Ecto neural progenitor cell (in vitro differentiated cells): Measurements from ENCODE around the gene IL1R2.
A peak's percentile ranks its signal among the peaks of the same experiment; 100 is the strongest.
"Not testable (repeated sequence)": the region's sequence is repeated elsewhere in the genome, so short reads cannot be mapped to it uniquely, and the experiment has no call there.

Experiments used
- DNase-seq: peaks from one replicate; pipeline ENCODE4 v3.0.0-alpha.2; 2018; ENCODE audit warnings: low spot score

The IL1R2 gene

DNA sequence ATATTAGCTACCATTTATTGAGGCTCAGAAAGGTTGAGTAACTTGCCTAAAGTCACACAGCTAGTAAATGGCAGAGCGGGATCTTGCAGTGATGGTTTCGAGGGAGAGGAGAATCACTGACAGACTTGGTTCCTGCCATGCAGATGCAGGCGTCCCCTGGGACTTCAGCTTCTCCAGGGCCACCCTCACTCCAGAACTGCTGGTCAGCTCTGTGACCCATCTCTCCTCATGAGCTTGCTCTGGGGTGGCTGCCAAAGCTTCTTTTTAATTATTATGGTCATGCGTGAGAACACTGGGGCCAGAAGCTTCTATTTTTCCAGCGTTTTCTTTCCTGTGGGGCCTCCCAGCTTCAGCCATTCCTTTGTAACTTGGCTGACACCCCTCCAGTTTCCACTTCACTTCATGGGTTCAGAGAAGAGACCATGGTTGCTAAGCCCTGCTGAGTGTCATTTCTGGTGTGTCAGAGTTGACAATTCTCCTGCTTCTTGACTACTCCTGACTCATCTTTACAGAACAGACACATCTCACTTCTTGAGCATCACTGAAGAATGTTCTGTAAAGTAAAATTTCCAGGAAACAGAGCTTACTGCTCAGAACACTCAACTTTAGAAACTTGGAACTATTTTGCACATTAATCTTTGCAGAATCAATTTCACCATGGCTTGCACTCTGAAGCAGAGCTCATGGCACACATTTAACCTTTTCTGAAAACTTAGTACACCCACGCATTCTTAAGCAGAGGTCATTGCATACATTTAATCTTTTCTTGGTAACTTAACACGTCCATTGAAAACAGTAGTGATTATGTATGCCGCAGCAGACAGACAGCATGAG, 70.4 kb downstream of the IL1R2 start:
- DNase-seq, result no peak

DNA sequence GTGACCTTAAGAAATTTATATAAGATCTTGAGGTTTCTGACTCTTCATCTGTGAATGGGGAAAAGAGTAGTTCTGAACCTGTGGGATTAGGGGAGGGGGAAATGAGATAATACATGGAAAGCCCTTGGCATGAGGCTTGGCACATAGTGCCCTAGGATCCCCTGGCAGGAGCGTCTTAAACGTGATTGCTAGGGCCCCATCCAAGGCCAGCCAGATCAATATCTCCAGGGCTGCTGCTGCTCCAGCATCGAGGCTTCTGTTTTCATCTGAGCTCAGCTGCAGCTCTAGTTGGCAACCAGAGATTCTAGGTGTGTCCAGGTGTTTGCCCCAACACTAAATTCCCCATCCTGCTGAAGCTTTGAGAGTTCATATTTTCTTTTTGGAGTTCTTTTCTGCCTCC, 71.0 kb downstream of the IL1R2 start:
- no peak for DNase-seq

DNA sequence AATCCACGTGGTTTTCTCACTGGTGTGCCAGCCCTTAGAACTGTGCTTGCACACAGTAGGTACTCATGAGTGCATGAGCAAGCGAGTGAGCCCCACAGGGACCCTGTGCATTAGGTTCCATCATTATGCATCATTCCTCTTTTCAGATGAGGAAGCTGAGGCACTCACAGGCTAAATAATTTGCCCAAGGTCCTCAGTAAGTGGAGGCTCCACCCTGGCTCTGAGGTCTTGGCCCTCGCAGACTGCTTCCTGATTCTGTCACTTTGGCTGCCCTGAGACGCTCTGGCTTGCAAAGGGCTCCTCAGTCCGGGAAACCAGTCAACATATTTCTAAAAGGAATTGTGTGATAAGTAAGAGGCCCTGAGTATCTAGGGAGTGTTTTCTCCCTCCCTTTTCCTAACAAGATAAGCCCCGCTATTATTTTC, 71.7 kb downstream of the IL1R2 start:
- DNase-seq, result no peak

DNA sequence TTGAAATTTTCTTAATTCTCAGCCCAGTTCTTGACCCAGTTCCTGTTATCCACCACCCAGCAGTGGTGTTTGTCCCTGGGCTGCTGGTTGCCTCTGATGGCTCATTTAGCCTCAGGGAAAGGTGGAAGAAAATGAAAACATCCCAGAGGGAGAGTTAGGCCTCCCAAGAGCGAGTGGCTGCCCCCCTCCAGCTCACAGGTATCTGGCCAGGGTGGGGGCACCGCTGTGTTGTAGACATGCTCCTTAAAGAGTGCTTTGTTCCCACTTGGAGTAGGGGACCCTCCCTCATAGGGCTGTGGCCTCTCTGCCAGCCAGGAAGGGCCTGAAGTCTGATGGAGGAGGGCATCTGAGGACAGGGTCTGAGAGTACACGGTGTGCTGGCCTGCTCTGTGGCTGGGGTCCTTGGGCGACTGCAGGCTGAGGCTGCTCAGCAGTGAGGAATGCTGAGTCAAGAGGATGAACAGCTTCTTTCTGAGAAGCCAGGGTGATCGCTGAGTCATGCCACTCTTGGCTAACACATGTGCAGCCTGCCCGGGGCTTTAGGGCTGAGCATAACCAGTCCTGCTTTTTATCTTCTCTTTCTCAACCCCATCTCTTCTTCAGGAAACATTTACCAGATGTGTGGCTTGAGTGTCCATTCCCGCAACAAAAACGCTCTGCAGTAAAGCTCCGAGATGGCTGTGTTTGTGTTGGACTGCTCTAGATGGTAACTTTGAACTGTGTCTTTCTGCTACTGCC, 72.3 kb downstream of the IL1R2 start:
- peak; percentile 58 for DNase-seq

DNA sequence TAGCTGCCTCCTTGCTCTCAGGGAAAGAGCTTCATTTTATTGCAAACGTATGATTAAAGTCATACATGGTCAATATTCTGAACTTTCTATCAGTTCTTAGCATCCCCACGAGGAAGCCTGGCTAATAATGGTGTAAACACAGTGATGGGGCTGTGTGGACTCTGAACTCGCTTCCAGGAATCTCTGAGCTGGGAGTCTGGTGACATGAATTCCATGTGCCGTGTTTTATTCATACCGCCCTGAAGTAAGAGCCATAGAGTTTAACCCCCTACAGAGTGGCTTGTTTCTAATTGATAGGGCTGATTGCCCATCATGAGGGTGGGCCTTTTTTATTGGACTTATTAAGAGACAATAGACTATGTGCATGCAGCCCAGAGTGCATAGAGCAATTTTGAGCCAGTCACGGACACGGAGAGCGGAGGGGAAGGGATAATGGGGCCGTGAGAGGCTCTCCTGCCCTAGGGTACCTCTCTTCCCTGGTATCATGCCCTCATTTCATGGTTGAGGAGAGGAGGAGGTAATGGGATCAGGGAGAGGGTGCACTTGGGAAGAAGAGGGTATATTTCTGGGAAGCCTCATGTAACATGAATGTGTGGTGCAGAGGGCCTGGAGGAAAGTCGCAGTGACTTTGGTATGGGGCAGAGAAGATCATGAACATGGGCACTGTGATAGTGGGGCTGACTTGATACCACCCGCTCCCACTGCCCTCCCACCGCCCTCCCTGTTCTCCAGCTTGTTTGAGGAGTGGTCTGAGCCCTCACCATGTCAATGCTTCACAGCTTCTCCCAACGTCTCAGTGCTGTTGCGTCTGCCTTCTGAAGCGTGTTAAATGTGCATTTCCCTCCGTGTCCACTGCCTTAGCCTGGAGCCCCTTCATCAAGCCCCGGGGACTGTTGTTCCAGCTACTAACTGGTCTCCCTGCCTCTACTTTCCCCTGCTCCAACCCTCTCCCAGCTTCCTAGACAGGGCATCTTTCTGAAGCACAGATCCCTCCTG, 73.2 kb downstream of the IL1R2 start:
- DNase-seq, result no peak

DNA sequence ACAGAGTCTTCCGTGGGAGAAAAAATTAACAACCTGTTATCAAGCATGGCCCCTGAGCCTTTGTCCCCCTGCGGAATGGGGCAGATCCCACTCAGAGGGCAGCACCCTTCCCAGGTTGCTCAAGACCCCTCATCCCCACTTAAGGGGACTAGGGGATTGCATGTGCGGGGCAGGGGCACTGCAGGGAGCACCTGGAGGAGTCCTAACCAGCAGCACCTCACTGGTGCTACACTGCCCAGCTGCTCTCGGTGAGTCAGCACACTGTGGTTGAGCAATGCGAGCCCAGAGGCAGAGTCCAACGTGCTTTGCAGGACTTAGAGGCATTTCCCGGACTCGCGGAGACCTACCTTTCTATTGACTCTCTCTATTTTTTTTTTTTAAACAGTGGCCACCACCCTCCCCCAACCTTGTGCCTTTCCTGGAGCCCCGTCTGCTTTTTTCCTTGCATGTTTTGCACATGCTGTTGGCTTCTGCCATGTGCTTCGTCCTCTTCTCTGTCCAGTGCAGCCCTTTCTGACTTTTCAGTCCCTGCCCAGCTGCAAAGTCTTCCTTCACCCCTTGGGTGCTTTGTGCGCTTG, 74.0 kb downstream of the IL1R2 start:
- DNase-seq, result no peak

DNA sequence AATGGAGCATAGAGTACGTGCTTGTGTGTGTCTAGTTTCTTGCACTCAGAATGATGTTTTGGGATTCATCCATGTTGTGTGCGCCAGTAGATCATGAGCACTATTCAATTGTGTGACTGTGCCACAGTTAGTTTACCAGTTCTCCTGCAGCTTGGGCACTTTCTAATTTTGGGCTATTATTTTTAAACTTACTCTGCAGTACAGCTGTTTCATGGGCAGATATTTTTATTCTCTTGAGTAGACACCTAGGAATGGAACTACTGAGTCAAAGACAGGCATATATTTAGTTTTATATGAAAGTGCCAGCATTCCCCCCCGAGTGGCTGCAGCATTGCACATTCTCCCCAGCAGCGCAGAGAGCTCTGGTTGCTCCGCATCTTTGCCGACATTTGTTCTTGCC, 74.8 kb downstream of the IL1R2 start:
- DNase-seq, result no peak

DNA sequence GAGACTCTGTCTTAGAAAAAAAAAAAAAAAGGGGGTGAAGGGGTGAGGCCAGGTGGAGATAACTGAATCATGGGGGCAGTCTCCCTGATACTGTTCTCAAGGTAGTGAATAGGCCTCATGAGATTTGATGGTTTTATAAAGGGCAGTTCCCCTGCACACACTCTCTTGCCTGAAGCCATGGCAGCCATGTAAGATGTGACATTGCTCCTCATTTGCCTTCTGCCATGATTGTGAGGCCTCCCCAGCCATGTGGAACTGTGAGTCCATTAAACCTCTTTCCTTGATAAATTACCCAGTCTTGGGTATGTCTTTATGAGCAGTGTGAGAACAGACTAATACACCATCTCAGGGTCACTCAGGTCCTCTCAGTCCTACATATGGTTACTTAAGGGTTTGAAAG, 76.4 kb downstream of the IL1R2 start:
- DNase-seq, result not testable (repeated sequence)

DNA sequence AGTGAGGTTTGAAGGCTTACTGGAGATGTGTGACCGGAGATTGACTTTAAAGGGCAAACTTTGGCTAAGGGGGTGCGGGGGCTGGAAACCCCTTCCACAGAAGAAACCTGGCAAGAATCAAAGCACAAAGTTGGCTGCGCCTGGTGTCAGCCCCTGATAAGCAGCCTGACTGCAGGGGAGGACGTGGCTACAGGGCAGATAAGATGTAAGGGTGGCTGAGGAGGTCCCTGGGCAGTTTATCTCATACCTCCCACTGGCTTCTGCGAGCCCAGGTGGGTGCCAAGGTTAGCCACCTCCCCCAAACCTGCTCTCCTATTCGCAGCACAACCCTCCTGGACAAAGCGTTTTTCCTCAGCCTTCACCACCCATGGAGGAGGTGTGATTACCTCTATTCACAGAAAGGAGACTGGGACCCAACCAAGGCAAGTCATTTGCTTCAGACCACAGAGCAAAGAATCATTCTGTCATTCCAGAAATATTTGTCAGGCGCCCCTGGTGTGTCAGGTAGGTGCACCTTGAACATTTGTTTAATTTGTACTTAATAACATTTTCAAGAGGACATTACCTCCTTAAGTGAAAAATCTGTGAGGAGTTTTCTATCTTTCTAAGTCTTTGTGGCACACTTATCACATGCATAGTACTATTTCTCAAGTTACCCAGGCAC, 77.7 kb downstream of the IL1R2 start:
- DNase-seq, result no peak

DNA sequence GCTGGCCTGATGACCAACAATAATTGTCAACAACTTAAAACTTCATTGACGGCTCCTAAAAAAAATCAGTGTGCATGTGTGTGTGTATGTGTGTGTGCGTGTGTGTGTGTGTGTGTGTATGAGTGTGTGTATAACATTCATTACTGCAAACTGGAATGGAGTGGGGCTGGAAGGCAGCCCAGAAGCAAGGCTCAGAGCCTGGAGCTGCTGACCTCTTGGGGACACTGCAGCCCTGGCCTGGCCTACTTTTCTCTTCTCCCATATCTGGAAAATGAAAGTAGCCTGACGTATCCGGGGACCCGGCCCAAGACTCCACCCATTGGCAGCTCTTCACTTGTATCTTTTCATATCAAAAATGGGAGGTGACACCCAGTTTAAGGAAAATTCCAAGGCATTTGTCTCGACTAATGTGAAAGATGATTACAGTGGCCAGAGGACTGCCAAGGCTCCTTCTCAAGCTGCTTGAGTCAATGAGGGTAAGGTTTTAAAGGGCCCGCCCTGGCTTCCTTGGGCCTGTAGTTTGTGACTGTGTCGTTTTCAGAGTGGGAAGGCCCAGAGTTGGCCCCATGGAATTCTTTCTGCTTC, 78.4 kb downstream of the IL1R2 start:
- DNase-seq, result no peak

DNA sequence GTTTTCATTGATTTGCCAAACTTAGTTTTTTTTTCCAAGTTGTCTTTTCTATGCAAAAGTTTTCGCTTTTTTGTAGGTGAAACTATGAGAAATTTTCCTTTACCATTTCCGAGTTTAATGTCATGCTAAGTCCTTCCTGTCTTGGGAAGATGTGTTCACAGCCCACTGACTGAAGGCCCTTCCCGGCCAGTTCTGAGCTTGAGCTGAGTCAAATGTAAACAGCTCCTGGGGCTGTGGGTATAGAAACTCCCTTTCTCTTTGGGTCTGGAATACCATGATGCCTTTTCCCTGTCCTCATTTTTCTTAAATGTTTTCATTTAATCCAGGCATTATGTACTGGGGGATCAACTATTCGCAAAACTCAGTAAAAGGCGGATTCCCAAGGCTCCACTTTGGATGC, 81.0 kb downstream of the IL1R2 start:
- no peak for DNase-seq

DNA sequence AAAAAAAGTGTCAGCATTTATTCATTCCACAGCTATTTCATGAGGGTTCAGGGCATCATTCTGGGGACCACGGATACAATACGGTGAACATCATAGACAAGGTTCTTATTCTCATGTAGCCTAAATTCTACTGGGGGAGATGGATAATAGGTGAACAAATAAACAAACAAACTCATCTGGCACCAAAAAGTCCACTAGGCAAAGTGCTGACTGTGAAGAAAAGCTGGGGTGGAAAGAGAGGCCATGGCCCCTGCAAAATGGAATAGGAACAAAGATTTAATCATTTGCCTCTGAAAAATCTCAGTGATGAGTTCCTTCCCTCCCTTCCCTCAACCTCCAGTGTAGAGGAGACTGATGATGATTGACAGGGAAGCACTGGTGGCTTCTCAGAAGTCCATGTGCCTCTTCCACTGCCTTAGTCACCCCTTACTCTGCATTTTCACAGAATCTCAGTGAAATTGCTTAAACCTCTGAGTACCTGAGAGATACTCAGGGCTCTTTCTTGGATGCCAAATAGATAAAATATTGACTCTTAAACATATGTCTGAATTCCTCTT, 81.5 kb downstream of the IL1R2 start:
- no peak for DNase-seq

DNA sequence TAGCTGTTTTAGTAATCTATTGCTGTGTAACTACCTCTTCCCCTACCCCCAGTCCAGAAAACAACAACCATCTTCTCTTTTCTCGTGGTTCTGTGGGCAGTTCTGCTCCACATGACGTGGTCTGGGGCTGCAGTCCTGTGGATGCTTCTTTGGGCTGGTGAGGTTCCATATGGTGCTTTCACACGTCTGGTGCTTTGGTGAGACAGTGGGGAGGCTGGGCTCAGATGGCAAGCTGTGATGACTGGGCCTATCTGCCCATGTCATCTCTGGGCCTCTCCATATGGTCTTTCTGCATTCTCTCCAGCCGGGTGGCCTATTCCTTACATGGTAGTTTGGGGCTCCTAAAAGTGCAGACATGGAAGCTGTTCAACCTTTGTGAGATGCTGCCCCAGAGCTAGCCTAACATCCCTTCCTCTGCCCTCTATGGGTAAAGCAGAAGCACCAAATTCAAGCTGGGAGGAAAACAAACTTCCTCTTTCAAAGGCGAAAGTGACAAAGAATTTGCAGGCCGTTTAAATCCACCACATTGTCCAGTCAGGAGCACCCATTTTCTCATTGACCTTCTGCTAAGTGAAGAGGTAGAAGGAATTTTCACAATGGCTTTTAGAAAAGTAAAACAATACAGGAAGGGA, 82.5 kb downstream of the IL1R2 start:
- DNase-seq, result no peak

DNA sequence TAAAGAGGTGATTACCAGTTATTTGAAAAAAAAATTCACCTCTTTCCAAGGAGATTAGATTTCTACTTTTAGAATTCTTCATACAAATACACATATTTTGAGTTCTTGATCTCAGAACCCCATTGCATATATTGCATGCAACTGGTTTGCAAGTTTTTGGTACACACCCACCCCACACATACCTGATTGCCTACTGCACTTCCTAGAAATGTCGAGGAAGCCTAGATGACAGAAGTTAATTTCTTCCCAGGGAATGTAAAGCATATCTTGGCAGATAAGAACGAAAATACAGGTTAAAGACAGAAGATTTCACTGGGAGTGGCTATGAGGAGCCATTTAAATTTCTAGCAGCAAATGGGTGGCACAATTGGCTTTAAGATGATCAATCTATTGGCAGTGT, 83.7 kb downstream of the IL1R2 start:
- no peak for DNase-seq

DNA sequence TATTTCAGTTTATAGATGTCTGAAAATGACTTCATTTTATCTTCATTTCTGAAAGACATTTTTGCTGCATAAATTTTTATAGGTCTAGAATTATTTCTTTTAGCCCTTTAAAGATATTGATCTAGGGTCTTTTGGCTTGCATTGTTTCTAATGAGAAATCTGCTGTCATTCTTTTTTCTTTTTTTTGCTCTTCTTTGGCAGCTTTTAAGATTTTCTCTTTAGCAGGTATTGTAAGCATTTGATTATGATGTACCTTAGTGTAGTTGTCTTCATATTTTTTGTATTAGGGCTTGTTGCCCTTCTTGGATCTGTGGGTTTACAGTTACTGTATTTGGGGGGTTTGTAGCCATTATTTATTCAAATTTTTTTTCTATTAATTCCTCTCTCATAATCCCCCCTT, 84.8 kb downstream of the IL1R2 start:
- DNase-seq, result no peak
